Muscle of leg (tissue), 11 donors: ENCODE measurements around the gene MTMR12. TPM values are rescaled to one million over a fixed set of nuclear protein-coding genes. Genes with fewer than 3 reads are reported as not detected.

Experiments
- DNase-seq: peaks from one replicate; pipeline ENCODE4 v3.0.0; 2013
- H3K27ac ChIP-seq: one replicate; pipeline ENCODE4 v1.5.1; 2013; ENCODE audit warnings: mild to moderate bottlenecking, low read length, control low read depth
- H3K27me3 ChIP-seq: one replicate; pipeline ENCODE4 v1.6.1; 2013; ENCODE audit warnings: low read length; ENCODE audit not compliant: control insufficient read depth, insufficient read depth
- H3K36me3 ChIP-seq: one replicate; pipeline ENCODE4 v1.6.1; 2013; ENCODE audit warnings: low read length; ENCODE audit not compliant: control insufficient read depth, insufficient read depth
- H3K4me1 ChIP-seq: one replicate; pipeline ENCODE4 v1.6.1; 2013; ENCODE audit warnings: low read length; ENCODE audit not compliant: control insufficient read depth, insufficient read depth
- H3K4me3 ChIP-seq: one replicate; pipeline ENCODE4 v1.5.1; 2013; ENCODE audit warnings: low read length, control low read depth
- H3K9me3 ChIP-seq: replicated peaks from 2 replicates; pipeline ENCODE4 v1.6.1; 2013; ENCODE audit warnings: low read depth, low read length; ENCODE audit not compliant: control insufficient read depth
- WGBS: methylation state at CpG from one replicate; pipeline ENCODE4 v1.1.5; 2013; ENCODE audit warnings: missing lambda C conversion rate; ENCODE audit not compliant: insufficient coverage; 5-methylcytosine and 5-hydroxymethylcytosine counted together
- polyA plus RNA-seq, 8 donors: library from polyadenylated mRNA; unstranded; fragments of 120-200 nt; gene quantifications; one replicate each; pipeline versions ENCODE4 v1.2.1 to v1.2.3, GENCODE V29; 2013; ENCODE audit warnings: inconsistent platforms in 1 of 8, low replicate concordance in 1 of 8; ENCODE audit not compliant: insufficient read length in 8 of 8, insufficient read depth in 1 of 8
- total RNA-seq: library from RNA; stranded (reverse); fragments of 120-200 nt; gene quantifications from one replicate; pipeline ENCODE4 v1.2.4, GENCODE V29; 2013

The MTMR12 gene
- total and polyA plus RNA-seq, 9 donors = 12.9 to 19.2 (median 15.2) TPM

GRCh38 chr5:32207355-32207634 is 105.4 kb downstream of the MTMR12 start:
- H3K27ac ChIP-seq = no peak overlapping the region
- DNase-seq = no peak
- H3K9me3 ChIP-seq = no peaks in the 10 kb centered on the region
- H3K27me3 ChIP-seq = no peaks in the 10 kb centered on the region
- 100% methylated on average over 1 of the region's 4 CpGs for WGBS
- peaks cover 8% of the 10 kb centered on the region for H3K4me1 ChIP-seq
- no peak overlapping the region for H3K4me3 ChIP-seq
- no peaks in the 10 kb centered on the region for H3K36me3 ChIP-seq

- no peak overlapping the region for H3K27ac ChIP-seq
- H3K4me1 ChIP-seq = peaks cover 8% of the 10 kb centered on the region
- H3K27me3 ChIP-seq = no peaks in the 10 kb centered on the region
- H3K9me3 ChIP-seq = no peaks in the 10 kb centered on the region
- no peaks in the 10 kb centered on the region for H3K36me3 ChIP-seq
- no peak overlapping the region for H3K4me3 ChIP-seq
- no peak for DNase-seq
- 88% methylated on average over 5 of the region's 13 CpGs for WGBS
Observed at GRCh38 chr5:32206509-32207354, 106.0 kb downstream of the MTMR12 start.

GRCh38 chr5:32206053-32206452 is 106.7 kb downstream of the MTMR12 start:
- peaks cover 8% of the 10 kb centered on the region for H3K4me1 ChIP-seq
- no peak overlapping the region for H3K4me3 ChIP-seq
- H3K27me3 ChIP-seq = no peaks in the 10 kb centered on the region
- H3K27ac ChIP-seq = no peak overlapping the region
- DNase-seq = no peak
- no peaks in the 10 kb centered on the region for H3K9me3 ChIP-seq
- no peaks in the 10 kb centered on the region for H3K36me3 ChIP-seq
- no CpG with 5 or more reads among the region's 5 CpGs for WGBS

GRCh38 chr5:32202394-32202793 is 110.3 kb downstream of the MTMR12 start:
- no peaks in the 10 kb centered on the region for H3K9me3 ChIP-seq
- H3K4me1 ChIP-seq = peaks cover 5% of the 10 kb centered on the region
- no CpG with 5 or more reads among the region's 2 CpGs for WGBS
- H3K4me3 ChIP-seq = no peak overlapping the region
- no peaks in the 10 kb centered on the region for H3K36me3 ChIP-seq
- no peak overlapping the region for H3K27ac ChIP-seq
- no peaks in the 10 kb centered on the region for H3K27me3 ChIP-seq
- peak; percentile 86 for DNase-seq

- WGBS = no CpG with 5 or more reads among the region's 3 CpGs
- no peaks in the 10 kb centered on the region for H3K9me3 ChIP-seq
- H3K4me3 ChIP-seq = no peak overlapping the region
- peaks cover 5% of the 10 kb centered on the region for H3K4me1 ChIP-seq
- DNase-seq = no peak
- H3K27me3 ChIP-seq = no peaks in the 10 kb centered on the region
- no peak overlapping the region for H3K27ac ChIP-seq
- no peaks in the 10 kb centered on the region for H3K36me3 ChIP-seq
Observed at GRCh38 chr5:32201122-32201753, 111.5 kb downstream of the MTMR12 start.

- Histone ChIP-seq H3K36me3 (no peaks in the 10 kb centered on the region), H3K4me1 (peaks cover 9% of the 10 kb centered on the region), H3K4me3 (no peak overlapping the region), H3K9me3 (no peaks in the 10 kb centered on the region), H3K27ac (no peak overlapping the region), H3K27me3 (no peaks in the 10 kb centered on the region)
- 92% methylated on average over 3 of the region's 6 CpGs for WGBS
- DNase-seq = no peak
Observed at GRCh38 chr5:32197032-32197431, 115.7 kb downstream of the MTMR12 start.

- no peak for DNase-seq
- Histone ChIP-seq H3K4me1 (peaks cover 9% of the 10 kb centered on the region), H3K9me3 (no peaks in the 10 kb centered on the region), H3K4me3 (no peak overlapping the region), H3K27ac (no peak overlapping the region), H3K36me3 (no peaks in the 10 kb centered on the region), H3K27me3 (no peaks in the 10 kb centered on the region)
- WGBS = 90% methylated on average over 2 of the region's 5 CpGs
Observed at GRCh38 chr5:32195265-32195664, 117.5 kb downstream of the MTMR12 start.

- no peaks in the 10 kb centered on the region for H3K27me3 ChIP-seq
- peak; percentile 84 for DNase-seq
- peaks cover 9% of the 10 kb centered on the region for H3K4me1 ChIP-seq
- H3K4me3 ChIP-seq = peak overlapping the region; percentile 3
- peak overlapping the region; percentile 77 for H3K27ac ChIP-seq
- H3K36me3 ChIP-seq = no peaks in the 10 kb centered on the region
- H3K9me3 ChIP-seq = no peaks in the 10 kb centered on the region
- WGBS = 29% methylated on average over 7 of the region's 7 CpGs
Observed at GRCh38 chr5:32193591-32193990, 119.1 kb downstream of the MTMR12 start.

- WGBS = 7% methylated on average over 3 of the region's 5 CpGs
- Histone ChIP-seq H3K27me3 (no peaks in the 10 kb centered on the region), H3K4me3 (no peak overlapping the region), H3K4me1 (peaks cover 9% of the 10 kb centered on the region), H3K9me3 (peaks cover 6% of the 10 kb centered on the region), H3K36me3 (no peaks in the 10 kb centered on the region), H3K27ac (peak overlapping the region; percentile 37)
- peak; percentile 99 for DNase-seq
Observed at GRCh38 chr5:32190095-32190494, 122.6 kb downstream of the MTMR12 start.

- no peak for DNase-seq
- Histone ChIP-seq H3K9me3 (peaks cover 6% of the 10 kb centered on the region), H3K27me3 (no peaks in the 10 kb centered on the region), H3K27ac (no peak overlapping the region), H3K36me3 (no peaks in the 10 kb centered on the region), H3K4me3 (no peak overlapping the region), H3K4me1 (no peaks in the 10 kb centered on the region)
Observed at GRCh38 chr5:32187675-32188074, 125.1 kb downstream of the MTMR12 start.
